ENCODE results near the gene CDYL. TPM values are rescaled to one million over a fixed set of nuclear protein-coding genes. Genes with fewer than 3 reads are reported as not detected.
A peak's percentile ranks its signal among the peaks of the same experiment; 100 is the strongest.

CDYL gene
- total RNA-seq, result 10 to 100 TPM; 28.2 to 29.5 TPM
- polyA plus RNA-seq (ENCODE audit: insufficient read length in 6 of 6), result 10 to 100 TPM; 26.9 to 32.3 (median 29.5) TPM
- long read RNA-seq, donor 1, partial matches to known transcripts, result 15 of 19 reads
- long read RNA-seq, donor 1, other reads (novel, unspliced or antisense), result 0 of 19 reads
- long read RNA-seq, donor 2, partial matches to known transcripts, result 41 of 44 reads
- long read RNA-seq, donor 2, other reads (novel, unspliced or antisense), result 0 of 44 reads
- long read RNA-seq, donor 3, transcript CDYL-203 (7 exons, 2,184 nt), result major isoform, 5 of 39 reads
- long read RNA-seq, donor 3, partial matches to known transcripts, result 34 of 39 reads
- long read RNA-seq, donor 3, other reads (novel, unspliced or antisense), result 0 of 39 reads
- long read RNA-seq, donor 4, partial matches to known transcripts, result 2 of 3 reads
- long read RNA-seq, donor 4, other reads (novel, unspliced or antisense), result 1 of 3 reads
- long read RNA-seq, donor 5, partial matches to known transcripts, result 39 of 44 reads
- long read RNA-seq, donor 5, other reads (novel, unspliced or antisense), result 0 of 44 reads
- long read RNA-seq, donor 6, partial matches to known transcripts, result 7 of 8 reads
- long read RNA-seq, donor 6, other reads (novel, unspliced or antisense), result 0 of 8 reads
- long read RNA-seq, donor 7, transcript CDYL-203 (7 exons, 2,184 nt), result major isoform, 6 of 6 reads
- long read RNA-seq, donor 7, partial matches to known transcripts, result 0 of 6 reads
- long read RNA-seq, donor 7, other reads (novel, unspliced or antisense), result 0 of 6 reads
- long read RNA-seq, donor 8, transcript CDYL-203 (7 exons, 2,184 nt), result major isoform, 9 of 40 reads
- long read RNA-seq, donor 8, partial matches to known transcripts, result 31 of 40 reads
- long read RNA-seq, donor 8, other reads (novel, unspliced or antisense), result 0 of 40 reads
- long read RNA-seq, donor 9, result 0 reads
- long read RNA-seq, donor 10, partial matches to known transcripts, result 1 of 3 reads
- long read RNA-seq, donor 10, other reads (novel, unspliced or antisense), result 2 of 3 reads
- long read RNA-seq, donor 11, transcript CDYL-203 (7 exons, 2,184 nt), result major isoform, 5 of 11 reads
- long read RNA-seq, donor 11, partial matches to known transcripts, result 5 of 11 reads
- long read RNA-seq, donor 11, other reads (novel, unspliced or antisense), result 0 of 11 reads
- long read RNA-seq, donor 12, partial matches to known transcripts, result 30 of 34 reads
- long read RNA-seq, donor 12, other reads (novel, unspliced or antisense), result 0 of 34 reads

- Histone ChIP-seq H3K4me3 (peak within 1 kb of the TSS; percentile 44 to 58), H3K27ac (peak within 1 kb of the TSS; percentile 62 to 85), H3K36me3 (no peaks in the 10 kb centered on the region), H3K27me3 (peaks cover 0 to 9% of the 10 kb centered on the region in 2 donors), H3K4me1 (peaks cover 2 to 25% of the 10 kb centered on the region in 2 donors), H3K9me3 (no peaks in the 10 kb centered on the region)
- DNase-seq (peak in 3 of 4 donors; percentile 81 to 91 (median 90)), ATAC-seq (peak; percentile 84)
- no peak for TF ChIP-seq CTCF (IDR thresholded peaks at IDR 0.05)
- intact Hi-C loops (cut with DNase I), result no loop called here
Measured at GRCh38 chr6:4776131-4776492, at the start of gene CDYL. Gene CDYL, plus strand, starts transcription at chr6:4776404. Its CDS starts 380 bp downstream, at chr6:4776784.

GRCh38 chr6:4726645-4727044, 49.6 kb upstream of the CDYL start:
- no peak overlapping the region for H3K4me3 ChIP-seq
- H3K36me3 ChIP-seq, result no peaks in the 10 kb centered on the region
- no peak overlapping the region for H3K27ac ChIP-seq
- TF ChIP-seq CTCF (IDR thresholded peaks at IDR 0.05), result no peak
- no peak for DNase-seq
- H3K9me3 ChIP-seq, result no peaks in the 10 kb centered on the region
- no peaks in the 10 kb centered on the region for H3K4me1 ChIP-seq
- no peaks in the 10 kb centered on the region for H3K27me3 ChIP-seq
- intact Hi-C loops (cut with DNase I), result no loop called here
- ATAC-seq, result no peak

- DNase-seq (no peak), ATAC-seq (no peak)
- Histone ChIP-seq H3K4me1 (no peaks in the 10 kb centered on the region), H3K27me3 (no peaks in the 10 kb centered on the region), H3K27ac (no peak overlapping the region), H3K4me3 (no peak overlapping the region), H3K9me3 (no peaks in the 10 kb centered on the region), H3K36me3 (no peaks in the 10 kb centered on the region)
- no peak for TF ChIP-seq CTCF (IDR thresholded peaks at IDR 0.05)
- intact Hi-C loops (cut with DNase I), result no loop called here
Measured at GRCh38 chr6:4727217-4727616, 49.0 kb upstream of the CDYL start.

GRCh38 chr6:4727671-4728435, 48.4 kb upstream of the CDYL start:
- TF ChIP-seq CTCF (IDR thresholded peaks at IDR 0.05), result no peak
- DNase-seq, result peak in 1 of 4 donors; percentile 12
- Histone ChIP-seq H3K27me3 (no peaks in the 10 kb centered on the region), H3K36me3 (no peaks in the 10 kb centered on the region), H3K4me3 (no peak overlapping the region), H3K4me1 (peaks cover 0 to 5% of the 10 kb centered on the region in 2 donors), H3K27ac (no peak overlapping the region), H3K9me3 (no peaks in the 10 kb centered on the region)
- intact Hi-C loops (cut with DNase I), result no loop called here
- ATAC-seq, result no peak

Measured in left lung (tissue), 14 donors.